Measurements from ENCODE around the gene AMZ1.
"Not testable (repeated sequence)": the region's sequence is repeated elsewhere in the genome, so short reads cannot be mapped to it uniquely, and the experiment has no call there.

Gene AMZ1

DNA sequence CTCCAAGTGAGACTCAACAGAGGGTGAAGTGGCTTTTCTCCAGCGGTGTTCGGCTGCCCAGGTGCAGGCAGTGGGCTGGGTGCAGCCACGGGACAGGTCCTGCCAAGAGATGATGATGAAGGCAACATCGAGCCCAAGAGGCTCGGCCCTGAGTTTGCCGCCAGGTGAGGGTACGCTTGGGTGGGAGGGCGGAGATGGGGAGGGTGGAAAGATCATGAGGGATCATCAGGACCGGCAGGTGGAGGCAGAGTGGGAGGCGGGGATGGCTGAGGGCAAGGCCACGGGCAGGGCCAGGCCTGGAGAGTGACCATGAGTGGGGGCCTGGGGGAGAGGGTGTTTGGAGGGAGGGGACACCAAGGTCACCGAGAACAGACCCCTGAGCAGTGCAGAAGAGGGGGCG lies 17.8 kb upstream of the AMZ1 start:
- DNase-seq (ENCODE audit: low read depth, low spot score), result no peak
- Histone ChIP-seq H3K9me3 (ENCODE audit: control insufficient read depth, insufficient read depth, low read length) (no peaks in the 10 kb centered on the region), H3K4me3 (ENCODE audit: low read length) (no peak overlapping the region), H3K36me3 (ENCODE audit: control insufficient read depth, insufficient read depth, low read length) (no peaks in the 10 kb centered on the region), H3K27me3 (ENCODE audit: control insufficient read depth, insufficient read depth, low read length) (no peaks in the 10 kb centered on the region), H3K4me1 (ENCODE audit: control insufficient read depth, insufficient read depth, low read length) (no peaks in the 10 kb centered on the region), H3K27ac (ENCODE audit: low read length) (no peak overlapping the region)
- WGBS (ENCODE audit: insufficient coverage, insufficient read length), result no CpG with 5 or more reads among the region's 13 CpGs

DNA sequence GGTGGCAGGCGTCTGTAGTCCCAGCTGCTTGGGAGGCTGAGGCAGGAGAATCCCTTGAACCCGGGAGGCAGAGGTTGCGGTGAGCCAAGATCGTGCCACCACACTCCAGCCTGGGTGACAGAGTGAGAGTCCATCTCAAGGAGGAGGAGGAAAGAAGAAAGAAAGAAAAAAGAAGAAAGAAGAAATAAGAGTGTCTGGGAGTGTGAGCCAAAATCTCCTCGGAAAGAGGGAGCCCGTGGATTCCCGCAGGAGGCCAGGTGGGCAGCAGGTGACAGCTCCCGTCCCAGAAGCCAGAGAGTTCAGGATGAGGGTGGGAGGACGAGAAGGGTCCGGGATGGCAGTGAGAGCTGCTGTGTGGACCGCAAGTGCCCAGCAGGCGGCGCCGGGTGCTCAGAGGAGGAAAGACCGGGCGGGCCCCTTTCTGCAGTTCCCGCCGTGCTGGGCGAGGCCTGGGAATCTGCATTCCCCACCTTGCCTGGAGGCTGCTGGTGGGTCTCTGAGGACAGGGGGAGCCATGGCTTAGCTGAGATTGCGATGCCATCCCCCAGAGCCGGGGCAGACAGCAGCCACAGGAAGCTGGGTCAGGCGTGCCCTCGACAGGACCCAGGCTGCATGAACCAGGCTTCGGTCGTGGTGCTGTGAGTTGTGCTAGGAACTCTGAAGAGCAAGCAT lies 17.1 kb upstream of the AMZ1 start:
- peak; percentile 78 for DNase-seq (ENCODE audit: low read depth, low spot score)
- H3K36me3 ChIP-seq (ENCODE audit: control insufficient read depth, insufficient read depth, low read length), result no peaks in the 10 kb centered on the region
- H3K4me3 ChIP-seq (ENCODE audit: low read length), result no peak overlapping the region
- H3K27me3 ChIP-seq (ENCODE audit: control insufficient read depth, insufficient read depth, low read length), result no peaks in the 10 kb centered on the region
- no peak overlapping the region for H3K27ac ChIP-seq (ENCODE audit: low read length)
- H3K9me3 ChIP-seq (ENCODE audit: control insufficient read depth, insufficient read depth, low read length), result no peaks in the 10 kb centered on the region
- no peaks in the 10 kb centered on the region for H3K4me1 ChIP-seq (ENCODE audit: control insufficient read depth, insufficient read depth, low read length)
- WGBS (ENCODE audit: insufficient coverage, insufficient read length), result no CpG with 5 or more reads among the region's 25 CpGs

DNA sequence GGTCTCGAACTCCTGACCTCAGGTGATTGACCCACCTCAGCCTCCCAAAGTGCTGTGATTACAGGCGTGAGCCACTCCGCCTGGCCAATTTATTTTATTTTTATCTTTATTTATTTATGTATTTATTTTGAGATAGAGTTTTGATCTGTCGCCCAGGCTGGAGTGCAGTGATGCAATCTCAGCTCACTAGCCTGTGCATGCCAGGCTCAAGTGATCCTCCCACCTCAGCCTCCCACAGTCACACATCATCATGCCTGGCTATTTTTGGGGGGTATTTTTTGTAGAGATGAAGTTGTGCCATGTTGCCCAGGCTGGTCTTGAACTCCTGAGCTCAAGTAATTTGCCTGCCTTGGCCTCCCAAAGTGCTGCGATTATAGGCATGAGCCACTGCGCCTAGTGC lies 14.8 kb upstream of the AMZ1 start:
- not testable (repeated sequence) for H3K4me3 ChIP-seq (ENCODE audit: low read length); H3K27ac ChIP-seq (ENCODE audit: low read length); DNase-seq (ENCODE audit: low read depth, low spot score); H3K9me3 ChIP-seq (ENCODE audit: control insufficient read depth, insufficient read depth, low read length); H3K4me1 ChIP-seq (ENCODE audit: control insufficient read depth, insufficient read depth, low read length); H3K27me3 ChIP-seq (ENCODE audit: control insufficient read depth, insufficient read depth, low read length); H3K36me3 ChIP-seq (ENCODE audit: control insufficient read depth, insufficient read depth, low read length)
- WGBS (ENCODE audit: insufficient coverage, insufficient read length), result no CpG with 5 or more reads among the region's 6 CpGs

DNA sequence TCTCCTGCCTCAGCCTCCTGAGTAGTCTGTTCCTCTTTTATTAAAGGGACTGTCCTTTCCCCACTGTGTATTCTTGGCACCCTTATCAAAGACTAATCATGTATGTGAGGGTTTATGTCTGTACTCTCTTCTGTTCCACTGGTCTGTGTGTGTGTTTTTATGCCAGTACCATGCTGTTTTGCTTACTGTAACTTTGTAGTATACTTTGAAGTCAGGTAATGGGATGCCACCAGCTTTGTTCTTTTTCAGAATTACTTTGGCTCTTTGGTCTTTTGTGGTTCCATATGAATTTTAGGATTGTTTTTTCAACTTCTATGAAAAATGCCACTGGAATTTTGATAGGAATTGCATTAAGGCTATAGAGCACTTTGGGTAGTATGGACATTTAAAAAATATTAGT lies 14.1 kb upstream of the AMZ1 start:
- no peak for DNase-seq (ENCODE audit: low read depth, low spot score)
- H3K4me1 ChIP-seq (ENCODE audit: control insufficient read depth, insufficient read depth, low read length), result no peaks in the 10 kb centered on the region
- no peak overlapping the region for H3K27ac ChIP-seq (ENCODE audit: low read length)
- no peaks in the 10 kb centered on the region for H3K9me3 ChIP-seq (ENCODE audit: control insufficient read depth, insufficient read depth, low read length)
- no peaks in the 10 kb centered on the region for H3K27me3 ChIP-seq (ENCODE audit: control insufficient read depth, insufficient read depth, low read length)
- H3K36me3 ChIP-seq (ENCODE audit: control insufficient read depth, insufficient read depth, low read length), result no peaks in the 10 kb centered on the region
- no peak overlapping the region for H3K4me3 ChIP-seq (ENCODE audit: low read length)

DNA sequence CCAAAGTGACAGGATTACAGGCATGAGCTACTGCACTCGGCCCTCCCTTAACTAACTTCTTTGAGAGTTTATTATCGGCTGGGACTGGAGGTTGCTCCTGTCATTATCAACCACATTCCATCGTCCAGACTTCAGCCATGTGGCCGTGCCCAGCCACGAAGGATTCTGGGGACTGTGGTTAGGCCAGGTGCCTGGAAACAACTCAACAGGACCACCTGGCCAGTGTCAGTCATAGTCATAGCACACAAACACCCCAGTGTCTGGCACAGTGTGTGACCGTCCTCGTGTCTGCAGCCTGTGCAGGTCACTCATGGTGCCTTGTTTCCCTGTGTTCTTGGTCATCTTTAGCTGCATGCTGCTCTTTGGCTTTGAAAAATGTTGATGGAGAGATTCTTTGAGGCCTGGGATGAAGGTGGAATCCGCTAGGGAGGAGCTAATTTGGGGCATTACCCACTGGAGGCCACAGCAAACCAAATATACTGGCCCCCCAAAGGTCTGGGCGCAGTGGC lies 12.7 kb upstream of the AMZ1 start:
- WGBS (ENCODE audit: insufficient coverage, insufficient read length), result no CpG with 5 or more reads among the region's 9 CpGs

GRCh38 chr7:2676576-2676975 lies 11.4 kb upstream of the AMZ1 start:
- not testable (repeated sequence) for H3K9me3 ChIP-seq (ENCODE audit: control insufficient read depth, insufficient read depth, low read length); H3K4me1 ChIP-seq (ENCODE audit: control insufficient read depth, insufficient read depth, low read length); H3K36me3 ChIP-seq (ENCODE audit: control insufficient read depth, insufficient read depth, low read length); H3K4me3 ChIP-seq (ENCODE audit: low read length); H3K27ac ChIP-seq (ENCODE audit: low read length); DNase-seq (ENCODE audit: low read depth, low spot score); H3K27me3 ChIP-seq (ENCODE audit: control insufficient read depth, insufficient read depth, low read length)
- WGBS (ENCODE audit: insufficient coverage, insufficient read length), result no CpG with 5 or more reads among the region's 8 CpGs

More for the DNA sequence above, 12.7 kb upstream of the AMZ1 start:
- no peaks in the 10 kb centered on the region for H3K36me3 ChIP-seq (ENCODE audit: control insufficient read depth, insufficient read depth, low read length)
- H3K9me3 ChIP-seq (ENCODE audit: control insufficient read depth, insufficient read depth, low read length), result no peaks in the 10 kb centered on the region
- H3K4me3 ChIP-seq (ENCODE audit: low read length), result no peak overlapping the region
- no peak overlapping the region for H3K27ac ChIP-seq (ENCODE audit: low read length)
- no peak for DNase-seq (ENCODE audit: low read depth, low spot score)
- no peaks in the 10 kb centered on the region for H3K27me3 ChIP-seq (ENCODE audit: control insufficient read depth, insufficient read depth, low read length)
- no peaks in the 10 kb centered on the region for H3K4me1 ChIP-seq (ENCODE audit: control insufficient read depth, insufficient read depth, low read length)

GRCh38 chr7:2678454-2678853 lies 9.5 kb upstream of the AMZ1 start:
- not testable (repeated sequence) for DNase-seq (ENCODE audit: low read depth, low spot score); H3K4me1 ChIP-seq (ENCODE audit: control insufficient read depth, insufficient read depth, low read length); H3K27me3 ChIP-seq (ENCODE audit: control insufficient read depth, insufficient read depth, low read length); H3K9me3 ChIP-seq (ENCODE audit: control insufficient read depth, insufficient read depth, low read length); H3K4me3 ChIP-seq (ENCODE audit: low read length); H3K36me3 ChIP-seq (ENCODE audit: control insufficient read depth, insufficient read depth, low read length); H3K27ac ChIP-seq (ENCODE audit: low read length)
- WGBS (ENCODE audit: insufficient coverage, insufficient read length), result no CpG with 5 or more reads among the region's 15 CpGs

DNA sequence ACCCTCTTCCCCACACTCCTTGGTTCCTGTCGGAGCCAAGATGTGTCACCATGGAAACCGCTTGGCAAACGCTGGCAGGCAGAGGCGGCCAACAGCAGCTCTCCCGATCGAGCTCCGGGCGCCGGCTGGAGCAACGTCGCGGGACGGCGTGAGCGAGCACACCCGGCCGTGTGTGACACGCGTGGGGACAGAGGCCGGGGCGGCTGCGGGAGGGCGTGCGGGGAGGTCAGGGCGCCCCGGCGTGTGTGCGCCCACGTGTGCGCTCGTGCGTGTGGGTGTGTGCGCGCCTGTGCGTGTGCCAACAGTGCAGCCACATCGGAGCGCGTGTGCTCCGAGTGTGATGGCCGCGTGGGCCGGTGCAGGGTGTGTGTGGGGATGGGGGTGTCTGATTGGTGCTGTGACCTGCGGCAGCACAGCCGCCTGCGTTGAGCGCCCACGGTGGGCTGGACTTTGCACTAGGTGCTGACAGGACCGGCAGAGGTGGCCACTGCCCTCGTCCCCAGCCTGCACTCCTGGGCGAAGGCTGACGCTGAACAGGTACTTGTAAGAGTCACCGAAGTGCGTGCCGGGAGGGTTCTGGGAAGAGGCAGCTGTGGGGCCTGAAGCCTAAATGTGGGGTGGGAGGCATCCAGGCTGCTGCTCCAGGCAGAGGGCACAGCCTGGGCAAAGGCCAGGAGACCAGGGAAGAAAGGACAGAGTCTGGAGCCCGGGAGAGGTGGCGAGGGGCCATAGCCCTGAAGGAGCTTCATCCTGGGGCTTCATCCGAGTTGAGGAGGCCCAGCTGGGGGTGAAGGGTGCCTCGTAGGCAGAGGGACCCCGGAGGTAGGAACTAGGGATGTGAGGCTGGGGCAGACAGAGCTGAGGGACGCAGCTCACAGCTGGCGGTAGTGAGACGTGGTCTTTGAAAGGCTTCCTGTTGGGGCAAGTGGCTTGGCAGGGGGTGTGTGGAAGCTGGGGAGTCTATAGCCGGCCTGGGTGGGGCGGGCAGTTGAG lies 8.6 kb upstream of the AMZ1 start:
- not testable (repeated sequence) for H3K4me3 ChIP-seq (ENCODE audit: low read length); H3K9me3 ChIP-seq (ENCODE audit: control insufficient read depth, insufficient read depth, low read length); DNase-seq (ENCODE audit: low read depth, low spot score); H3K27me3 ChIP-seq (ENCODE audit: control insufficient read depth, insufficient read depth, low read length); H3K36me3 ChIP-seq (ENCODE audit: control insufficient read depth, insufficient read depth, low read length); H3K4me1 ChIP-seq (ENCODE audit: control insufficient read depth, insufficient read depth, low read length); H3K27ac ChIP-seq (ENCODE audit: low read length)
- WGBS (ENCODE audit: insufficient coverage, insufficient read length), result no CpG with 5 or more reads among the region's 64 CpGs

- DNase-seq (ENCODE audit: low read depth, low spot score), result no peak
- whole genome bisulfite sequencing (ENCODE audit: insufficient coverage, insufficient read length), result no CpG with 5 or more reads among the region's 13 CpGs
- H3K9me3 ChIP-seq (ENCODE audit: control insufficient read depth, insufficient read depth, low read length), result no peaks in the 10 kb centered on the region
- no peaks in the 10 kb centered on the region for H3K27me3 ChIP-seq (ENCODE audit: control insufficient read depth, insufficient read depth, low read length)
- H3K36me3 ChIP-seq (ENCODE audit: control insufficient read depth, insufficient read depth, low read length), result no peaks in the 10 kb centered on the region
- H3K4me3 ChIP-seq (ENCODE audit: low read length), result no peak overlapping the region
- H3K4me1 ChIP-seq (ENCODE audit: control insufficient read depth, insufficient read depth, low read length), result no peaks in the 10 kb centered on the region
- H3K27ac ChIP-seq (ENCODE audit: low read length), result no peak overlapping the region
Measured at GRCh38 chr7:2680256-2680655, 7.7 kb upstream of the AMZ1 start.

- Histone ChIP-seq H3K4me3 (ENCODE audit: low read length) (no peak overlapping the region), H3K27ac (ENCODE audit: low read length) (no peak overlapping the region), H3K27me3 (ENCODE audit: control insufficient read depth, insufficient read depth, low read length) (no peaks in the 10 kb centered on the region), H3K36me3 (ENCODE audit: control insufficient read depth, insufficient read depth, low read length) (no peaks in the 10 kb centered on the region), H3K9me3 (ENCODE audit: control insufficient read depth, insufficient read depth, low read length) (no peaks in the 10 kb centered on the region), H3K4me1 (ENCODE audit: control insufficient read depth, insufficient read depth, low read length) (no peaks in the 10 kb centered on the region)
- DNase-seq (ENCODE audit: low read depth, low spot score), result peak; percentile 68
- no CpG with 5 or more reads among the region's 27 CpGs for WGBS (ENCODE audit: insufficient coverage, insufficient read length)
Measured at GRCh38 chr7:2680792-2681490, 7.1 kb upstream of the AMZ1 start.
